Kidney epithelial cell (primary cell): ENCODE results near the gene CD248. TPM values are rescaled to one million over a fixed set of nuclear protein-coding genes. Genes with fewer than 3 reads are reported as not detected.
"Not testable (repeated sequence)": the region's sequence is repeated elsewhere in the genome, so short reads cannot be mapped to it uniquely, and the experiment has no call there.

Source experiments
- DNase-seq: peaks from one replicate; pipeline ENCODE4 v3.0.0-alpha.2; 2010; ENCODE audit warnings: low read depth
- H3K27me3 ChIP-seq: 2 replicates; pipeline ENCODE4 v1.6.0; 2011; ENCODE audit warnings: low read length; ENCODE audit not compliant: control insufficient read depth, insufficient read depth
- H3K36me3 ChIP-seq: 2 replicates; pipeline ENCODE4 v1.5.1; 2011; ENCODE audit warnings: low read length; ENCODE audit not compliant: control insufficient read depth, insufficient read depth
- H3K4me3 ChIP-seq: 2 replicates; pipeline ENCODE4 v1.5.1; 2011; ENCODE audit warnings: low read depth, mild to moderate bottlenecking, control low read depth, low read length
- CTCF ChIP-seq: IDR thresholded peaks from 2 replicates; pipeline ENCODE4 v1.5.1; 2011; ENCODE audit warnings: mild to moderate bottlenecking, moderate library complexity, low read length, control low read depth, inconsistent platforms; ENCODE audit not compliant: insufficient read depth, poor library complexity, severe bottlenecking
- total RNA-seq: library from RNA; depleted of rRNA; stranded (reverse); fragments of >200 nt; gene quantifications from 2 replicates; pipeline ENCODE4 v1.2.3, GENCODE V29; 2015

Gene CD248
- total RNA-seq, 1 donor from 2014 or later, result 0.17 TPM

- Histone ChIP-seq H3K4me3 (no peak overlapping the region), H3K27me3 (no peaks in the 10 kb centered on the region), H3K36me3 (no peaks in the 10 kb centered on the region)
- no peak for DNase-seq
- TF ChIP-seq CTCF, result no peak
Measured at GRCh38 chr11:66325263-66325671, 8.4 kb upstream of the CD248 start.

GRCh38 chr11:66324664-66325063 lies 7.8 kb upstream of the CD248 start:
- TF ChIP-seq CTCF, result no peak
- H3K36me3 ChIP-seq, result no peaks in the 10 kb centered on the region
- H3K27me3 ChIP-seq, result no peaks in the 10 kb centered on the region
- no peak for DNase-seq
- no peak overlapping the region for H3K4me3 ChIP-seq

- H3K4me3 ChIP-seq, result no peak overlapping the region
- no peak for DNase-seq
- no peaks in the 10 kb centered on the region for H3K36me3 ChIP-seq
- no peak for TF ChIP-seq CTCF
- no peaks in the 10 kb centered on the region for H3K27me3 ChIP-seq
Measured at GRCh38 chr11:66323684-66324083, 6.8 kb upstream of the CD248 start.

- H3K4me3 ChIP-seq, result no peak overlapping the region
- TF ChIP-seq CTCF, result no peak
- no peaks in the 10 kb centered on the region for H3K27me3 ChIP-seq
- H3K36me3 ChIP-seq, result no peaks in the 10 kb centered on the region
- no peak for DNase-seq
Measured at GRCh38 chr11:66322732-66323427, 6.0 kb upstream of the CD248 start.

GRCh38 chr11:66321606-66322005 lies 4.8 kb upstream of the CD248 start:
- H3K36me3 ChIP-seq, result no peaks in the 10 kb centered on the region
- no peaks in the 10 kb centered on the region for H3K27me3 ChIP-seq
- H3K4me3 ChIP-seq, result no peak overlapping the region
- TF ChIP-seq CTCF, result no peak
- no peak for DNase-seq

- not testable (repeated sequence) for H3K27me3 ChIP-seq
Measured at GRCh38 chr11:66320748-66321147, 3.9 kb upstream of the CD248 start.

GRCh38 chr11:66320289-66320688 lies 3.4 kb upstream of the CD248 start:
- not testable (repeated sequence) for H3K36me3 ChIP-seq, H3K27me3 ChIP-seq, DNase-seq, H3K4me3 ChIP-seq

More at GRCh38 chr11:66320748-66321147, 3.9 kb upstream of the CD248 start:
- not testable (repeated sequence) for H3K36me3 ChIP-seq, H3K4me3 ChIP-seq, DNase-seq
